HG03280 (cell line): Measurements from ENCODE around the gene DPP6.

Source experiments
- ATAC-seq: cut with Tn5 transposase; IDR thresholded peaks from one replicate; pipeline ENCODE4 v1.9.1; 2021; ENCODE audit warnings: mild to moderate bottlenecking, moderate library complexity; ENCODE audit not compliant: unreplicated experiment

DPP6 gene

DNA sequence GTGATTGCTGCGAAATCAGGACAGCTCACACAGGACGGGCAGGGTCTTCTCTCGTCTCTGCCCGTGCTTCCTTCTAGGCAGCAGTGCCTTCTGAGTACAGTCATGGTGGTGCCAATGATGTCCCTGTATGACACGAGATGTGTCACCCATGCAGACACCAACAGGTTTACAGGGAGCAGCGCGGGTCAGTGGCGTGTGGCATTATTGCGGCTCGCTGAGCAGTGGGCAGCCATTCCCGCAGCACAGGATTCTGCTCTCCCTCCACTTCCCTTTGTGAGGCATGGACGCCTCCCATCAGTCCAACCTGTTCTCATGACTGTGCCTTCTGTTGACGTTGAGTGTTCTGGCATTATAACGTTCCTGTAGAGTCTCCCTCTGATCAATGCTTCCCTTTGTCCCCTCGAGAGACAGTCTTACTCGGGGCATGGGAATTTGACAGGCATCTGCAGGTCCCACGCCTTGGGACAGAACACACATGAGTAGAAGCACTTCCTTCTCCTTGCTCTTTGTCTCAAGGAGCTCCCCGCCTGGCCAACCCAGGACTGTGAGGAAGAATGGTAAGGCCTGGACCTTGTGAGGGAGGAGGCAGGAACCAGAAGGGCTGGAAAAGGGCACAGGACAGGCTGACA, 731.2 kb downstream of the DPP6 start:
- ATAC-seq, result no peak

GRCh38 chr7:154785898-154786297, 733.7 kb downstream of the DPP6 start:
- no peak for ATAC-seq

GRCh38 chr7:154789404-154789803, 737.2 kb downstream of the DPP6 start:
- ATAC-seq, result no peak

GRCh38 chr7:154791611-154792010, 739.4 kb downstream of the DPP6 start:
- no peak for ATAC-seq

DNA sequence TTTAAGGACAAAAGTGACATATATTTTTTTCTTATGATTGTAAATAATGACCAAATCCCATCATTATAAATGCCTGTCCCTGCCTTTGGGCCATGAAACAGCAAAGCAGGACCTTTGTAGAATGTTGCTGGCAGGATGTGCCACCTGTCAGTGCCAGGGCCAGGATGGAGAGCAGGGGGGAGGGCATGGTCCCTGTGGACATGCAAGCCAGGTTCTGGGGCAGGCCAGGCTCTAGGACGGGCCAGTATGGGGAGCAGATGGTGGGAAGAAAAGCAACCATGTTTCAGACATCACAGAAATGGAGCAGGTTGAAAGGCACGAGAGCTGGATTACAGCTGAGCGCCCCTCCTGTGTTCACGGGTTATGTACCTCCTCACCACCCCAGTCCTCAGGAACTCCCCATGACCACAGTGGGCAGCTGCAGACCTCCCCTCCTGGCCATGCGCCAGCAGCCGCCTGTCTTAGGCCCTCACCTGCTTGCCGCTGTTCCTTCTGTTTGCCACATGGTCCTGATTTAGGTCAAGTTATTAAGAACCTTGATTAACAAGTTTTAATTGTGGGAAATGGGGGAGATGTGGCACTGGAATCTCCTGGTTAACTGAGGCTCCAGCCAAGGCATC, 740.3 kb downstream of the DPP6 start:
- no peak for ATAC-seq

DNA sequence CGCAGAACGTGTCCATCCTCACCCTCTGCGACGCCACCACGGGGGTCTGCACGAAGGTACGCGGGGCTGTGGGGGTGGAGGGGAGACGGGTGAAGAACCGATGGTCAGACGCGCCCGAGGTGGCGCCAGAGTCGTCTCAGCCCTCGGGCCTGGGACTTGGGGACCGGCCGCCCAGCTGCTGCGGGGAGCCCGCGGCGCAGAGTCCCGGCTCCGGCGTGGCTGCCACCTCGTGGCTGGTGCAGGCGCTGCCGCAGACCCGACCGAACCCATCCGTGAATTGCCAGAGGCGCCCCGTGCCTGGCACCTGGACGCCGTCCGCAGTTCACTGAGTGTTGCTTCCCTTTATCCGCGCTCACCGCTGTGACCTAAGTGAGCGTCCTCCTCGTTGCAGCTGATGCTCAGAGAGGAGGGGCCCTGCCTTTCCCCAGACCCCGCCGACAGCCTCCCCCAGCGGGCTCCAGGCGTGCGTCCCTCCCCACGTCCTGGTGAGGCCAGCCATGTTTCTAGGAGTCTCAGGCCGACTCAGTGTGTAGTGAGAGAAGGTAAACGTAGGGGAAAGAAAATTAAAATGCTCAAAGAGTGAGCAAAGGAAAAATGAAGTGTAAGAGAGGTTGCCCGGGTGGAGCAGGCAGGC, 742.1 kb downstream of the DPP6 start:
- no peak for ATAC-seq

GRCh38 chr7:154795014-154795413, 742.8 kb downstream of the DPP6 start:
- ATAC-seq, result no peak

DNA sequence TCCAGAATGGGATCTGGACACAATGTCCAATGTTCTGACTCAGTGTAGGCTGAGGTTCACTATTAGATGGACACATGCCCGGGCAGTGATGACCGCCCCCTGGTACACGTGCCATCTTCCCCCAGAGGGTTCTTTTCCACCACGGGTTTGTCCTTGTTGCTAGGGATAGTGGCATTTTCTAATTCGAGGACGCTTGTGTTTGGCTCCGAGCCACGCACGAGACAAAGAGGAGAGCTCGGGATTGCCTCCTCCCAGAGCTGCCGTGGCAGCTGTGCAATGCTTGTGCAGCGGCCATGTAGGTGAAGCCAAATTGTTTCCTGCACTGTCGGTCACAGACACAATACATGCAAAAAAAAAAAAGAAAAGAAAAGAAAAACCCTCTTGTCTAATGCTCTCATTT, 743.2 kb downstream of the DPP6 start:
- ATAC-seq, result no peak

DNA sequence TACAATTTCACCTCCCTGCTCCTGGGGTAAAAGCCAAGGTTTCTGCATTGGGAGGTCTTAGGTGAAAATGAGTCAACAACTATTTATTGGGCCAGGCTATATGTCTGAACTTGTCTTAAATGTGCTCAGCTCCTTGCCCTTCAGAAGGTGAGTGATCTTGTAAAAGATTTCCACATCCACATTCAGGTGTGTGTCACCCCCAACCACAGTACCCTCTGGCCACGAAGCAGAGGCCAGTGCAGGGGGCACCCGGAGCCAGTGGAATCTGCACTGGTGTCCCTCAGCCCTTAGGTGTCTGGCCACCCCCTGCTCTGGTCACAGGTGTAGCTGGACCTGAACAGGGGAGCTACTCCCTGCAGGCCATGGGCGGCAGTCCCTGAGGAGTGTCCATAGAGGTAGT, 752.3 kb downstream of the DPP6 start:
- no peak for ATAC-seq

GRCh38 chr7:154812027-154812426, 759.8 kb downstream of the DPP6 start:
- no peak for ATAC-seq

DNA sequence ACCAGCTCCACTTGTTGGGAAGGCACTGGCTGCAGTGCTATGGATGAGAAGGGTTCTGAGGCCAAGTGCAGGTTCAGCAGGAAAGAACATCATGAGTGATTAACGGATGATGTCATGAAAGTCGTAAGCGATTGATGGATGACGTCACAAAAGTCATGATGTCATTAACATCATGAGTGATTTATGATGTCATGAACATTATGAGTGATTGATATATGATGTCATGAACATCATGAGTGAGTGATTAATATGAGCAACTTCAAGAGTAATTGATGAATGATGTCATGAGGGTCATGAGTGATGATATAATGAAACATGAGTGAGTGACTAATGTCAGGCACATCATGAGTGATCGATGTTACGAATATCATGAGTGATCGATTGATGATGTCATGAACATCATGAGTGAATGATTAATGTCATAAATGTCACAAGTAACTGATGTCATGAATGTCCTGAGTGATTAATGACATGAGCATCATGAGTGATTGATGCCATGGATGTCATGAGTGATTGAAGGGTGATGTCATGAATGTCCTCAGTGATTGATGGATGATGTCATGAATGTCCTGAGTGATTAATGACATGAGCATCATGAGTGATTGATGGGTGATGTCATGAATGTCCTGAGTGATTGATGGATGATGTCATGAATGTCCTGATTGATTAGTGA, 765.2 kb downstream of the DPP6 start:
- ATAC-seq, result no peak

GRCh38 chr7:154827007-154827406, 774.8 kb downstream of the DPP6 start:
- no peak for ATAC-seq

DNA sequence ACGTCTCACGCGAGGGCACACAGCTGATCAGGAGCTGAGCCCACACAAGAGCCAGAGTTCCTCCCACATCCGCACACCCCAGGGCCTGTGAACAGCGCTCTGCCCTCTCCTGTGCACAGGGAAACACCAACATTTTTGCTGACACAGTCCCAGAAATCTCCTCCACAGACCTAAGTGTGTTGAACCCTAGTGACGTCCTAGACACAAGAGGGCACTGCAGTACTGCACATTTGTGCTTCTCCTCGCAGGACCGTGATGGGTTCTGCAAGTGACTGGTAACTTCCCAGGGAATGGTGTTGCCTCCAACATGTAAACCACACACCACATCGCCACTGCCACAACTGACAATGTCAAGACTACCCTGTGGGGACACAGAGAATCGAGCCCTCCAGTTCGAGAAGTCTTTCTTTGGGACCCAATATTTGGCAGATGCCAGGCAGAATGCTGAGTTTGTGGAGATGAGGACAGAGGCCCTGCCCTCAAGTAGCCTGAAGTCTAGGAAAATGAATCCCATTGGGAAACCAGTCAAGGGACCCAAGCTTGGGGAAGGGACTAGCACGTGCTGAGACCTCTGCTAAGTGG, 780.5 kb downstream of the DPP6 start:
- no peak for ATAC-seq

DNA sequence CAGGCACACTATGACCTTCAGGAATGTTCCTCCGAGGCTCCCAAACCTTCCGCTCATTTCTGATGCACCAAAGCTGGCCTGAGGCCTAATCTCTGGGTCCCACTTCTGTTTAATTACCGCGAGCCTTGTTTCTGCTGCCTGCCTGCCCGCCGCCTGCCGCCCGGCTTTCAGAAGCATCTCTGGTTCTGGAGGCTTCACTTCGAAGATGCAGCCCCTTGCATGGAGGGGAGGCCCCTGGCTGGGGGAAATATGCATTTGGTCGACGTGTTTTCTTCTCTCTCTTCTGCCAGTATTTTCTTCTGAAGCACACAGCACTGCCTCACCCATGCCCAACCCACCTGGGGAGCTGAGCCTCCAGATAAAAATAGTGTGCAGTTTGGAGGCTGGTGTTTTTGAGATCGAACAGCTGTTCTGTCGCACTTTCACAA, 783.8 kb downstream of the DPP6 start:
- no peak for ATAC-seq

DNA sequence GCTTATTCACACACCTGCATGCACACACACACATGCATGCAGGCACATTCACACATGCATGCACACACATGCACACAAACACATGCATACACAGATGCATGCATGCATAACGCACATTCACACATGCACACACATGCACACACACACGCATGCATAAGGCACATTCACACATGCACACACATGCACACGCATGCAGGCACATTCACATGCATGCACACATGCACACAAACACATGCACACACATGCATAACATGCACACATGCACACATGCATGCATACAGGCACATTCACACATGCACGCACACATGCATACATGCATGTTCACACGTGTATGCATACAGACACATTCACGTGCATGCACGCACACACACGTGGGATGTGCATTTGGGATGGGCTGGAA, 784.9 kb downstream of the DPP6 start:
- ATAC-seq, result no peak

GRCh38 chr7:154837622-154838021, 785.4 kb downstream of the DPP6 start:
- no peak for ATAC-seq

GRCh38 chr7:154840086-154840485, 787.9 kb downstream of the DPP6 start:
- no peak for ATAC-seq

DNA sequence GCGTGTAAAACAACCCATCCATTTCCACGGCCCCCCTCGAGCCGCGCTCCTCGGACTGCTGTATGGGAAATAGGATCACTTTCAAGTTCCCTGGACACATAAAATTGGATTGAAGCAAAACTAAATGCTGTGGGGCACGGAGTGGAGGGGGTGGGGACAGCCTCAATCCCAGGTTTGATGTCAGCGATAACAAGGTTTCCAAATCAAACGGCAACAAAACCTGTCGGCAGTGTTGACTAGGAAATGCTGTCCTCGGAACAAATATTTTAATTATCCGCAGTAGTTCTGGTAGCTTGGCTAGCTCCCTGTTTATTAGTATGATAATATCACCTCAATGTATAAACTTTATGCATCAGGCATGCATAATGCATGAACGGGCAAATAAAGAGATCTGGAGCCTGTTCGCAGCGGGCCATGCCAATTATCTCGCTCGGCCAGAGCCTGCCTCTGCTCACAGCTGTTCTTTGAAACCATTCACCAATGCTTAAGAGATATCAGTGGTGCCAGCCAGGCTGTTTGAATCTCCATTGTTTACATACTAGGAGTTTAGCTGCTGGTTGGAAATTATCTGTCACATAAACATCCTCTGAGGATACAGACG, 789.6 kb downstream of the DPP6 start:
- no peak for ATAC-seq

GRCh38 chr7:154842591-154842990, 790.4 kb downstream of the DPP6 start:
- no peak for ATAC-seq

DNA sequence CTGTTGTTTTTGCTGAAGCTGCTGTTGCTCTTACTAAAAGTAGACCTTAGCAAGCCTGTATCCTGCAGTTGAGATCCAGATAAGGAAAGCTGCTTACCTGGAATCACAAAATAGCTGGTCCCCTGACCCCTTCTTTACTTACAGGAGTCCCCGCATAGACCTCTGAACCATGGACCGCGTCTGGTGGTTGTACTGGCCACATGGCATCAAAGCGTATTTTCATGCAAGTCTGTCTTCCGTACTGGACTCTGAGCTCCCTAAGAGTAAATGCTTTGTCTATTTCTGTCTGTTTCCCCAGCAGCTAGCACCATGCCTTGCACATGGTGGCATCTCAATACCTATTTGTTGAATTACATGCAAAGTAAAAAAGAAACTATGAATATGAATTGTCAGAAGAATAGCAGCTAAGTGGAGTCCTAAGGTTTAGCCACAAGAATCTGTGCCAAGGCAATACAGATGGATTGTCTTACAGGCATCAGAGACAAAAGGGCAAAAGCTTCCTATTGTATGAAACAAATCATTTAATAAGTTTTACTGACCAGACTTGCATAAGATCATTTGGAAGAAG, 791.6 kb downstream of the DPP6 start:
- ATAC-seq, result no peak

- ATAC-seq, result no peak
Observed at GRCh38 chr7:154844499-154844898, 792.3 kb downstream of the DPP6 start.
